Stimulated activated CD8-positive, alpha-beta memory T cell treated with anti-CD3 and anti-CD28 coated beads, Interleukin-12 subunit alpha, Interleukin-12 subunit beta, amount 100 ng/mL, for 4 hours (primary cell): Measurements from ENCODE around the gene C1QTNF8.

ENCODE experiments used
- DNase-seq: peaks from one replicate; pipeline ENCODE4 v3.0.0-alpha.2; 2020; ENCODE audit warnings: low read depth

The C1QTNF8 gene, protein sequence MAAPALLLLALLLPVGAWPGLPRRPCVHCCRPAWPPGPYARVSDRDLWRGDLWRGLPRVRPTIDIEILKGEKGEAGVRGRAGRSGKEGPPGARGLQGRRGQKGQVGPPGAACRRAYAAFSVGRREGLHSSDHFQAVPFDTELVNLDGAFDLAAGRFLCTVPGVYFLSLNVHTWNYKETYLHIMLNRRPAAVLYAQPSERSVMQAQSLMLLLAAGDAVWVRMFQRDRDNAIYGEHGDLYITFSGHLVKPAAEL

DNA sequence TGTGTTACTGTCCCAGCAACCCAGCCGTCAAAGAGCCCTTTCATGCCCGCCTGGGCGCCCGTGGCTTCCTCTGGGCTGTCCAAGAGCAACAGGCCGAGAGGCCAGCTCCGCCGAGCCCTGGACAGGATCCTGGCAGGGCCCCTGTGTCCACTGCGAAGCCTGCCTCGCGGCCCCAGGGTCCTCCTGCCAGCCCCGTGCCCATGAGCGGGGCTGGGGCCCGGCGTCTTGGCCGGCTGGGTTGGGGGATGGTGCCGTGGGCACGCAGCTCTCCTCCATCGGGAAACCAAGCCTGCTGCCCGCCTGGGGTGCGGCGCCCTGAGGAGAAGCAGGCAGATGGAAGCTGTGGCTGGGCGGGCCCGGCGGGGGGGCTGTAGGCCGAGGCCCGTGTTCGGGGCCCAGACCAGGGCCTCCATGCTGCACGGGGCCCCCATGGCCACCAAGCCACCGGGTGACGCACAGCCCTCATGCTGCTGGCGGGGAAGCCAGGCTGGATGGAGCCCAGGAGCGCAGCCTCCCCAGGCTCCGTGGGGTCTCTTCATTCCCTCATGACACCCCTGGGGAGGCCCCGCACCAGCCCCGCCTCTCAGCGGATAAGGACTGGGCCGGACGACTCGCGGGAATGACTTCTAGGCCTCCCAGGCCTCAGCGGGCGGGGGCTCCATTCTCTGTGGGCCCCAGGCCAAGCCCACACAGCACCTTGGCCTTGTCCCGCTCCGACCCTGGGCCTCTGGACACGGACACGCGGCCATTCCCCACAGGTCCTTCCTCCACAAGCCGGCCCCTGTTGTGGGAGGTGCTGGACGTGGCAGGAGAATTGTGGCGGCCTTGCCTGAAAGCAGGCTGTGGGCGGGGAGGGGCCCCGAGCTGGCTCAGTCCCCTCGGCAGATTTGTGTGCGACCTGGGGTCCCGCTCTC is at the start of gene C1QTNF8:
C1QTNF8 (minus strand) TSS at position 76 of the 914 bp plus-strand sequence. CDS start 1,322 bp downstream, outside the sequence.
- no peak for DNase-seq

DNA sequence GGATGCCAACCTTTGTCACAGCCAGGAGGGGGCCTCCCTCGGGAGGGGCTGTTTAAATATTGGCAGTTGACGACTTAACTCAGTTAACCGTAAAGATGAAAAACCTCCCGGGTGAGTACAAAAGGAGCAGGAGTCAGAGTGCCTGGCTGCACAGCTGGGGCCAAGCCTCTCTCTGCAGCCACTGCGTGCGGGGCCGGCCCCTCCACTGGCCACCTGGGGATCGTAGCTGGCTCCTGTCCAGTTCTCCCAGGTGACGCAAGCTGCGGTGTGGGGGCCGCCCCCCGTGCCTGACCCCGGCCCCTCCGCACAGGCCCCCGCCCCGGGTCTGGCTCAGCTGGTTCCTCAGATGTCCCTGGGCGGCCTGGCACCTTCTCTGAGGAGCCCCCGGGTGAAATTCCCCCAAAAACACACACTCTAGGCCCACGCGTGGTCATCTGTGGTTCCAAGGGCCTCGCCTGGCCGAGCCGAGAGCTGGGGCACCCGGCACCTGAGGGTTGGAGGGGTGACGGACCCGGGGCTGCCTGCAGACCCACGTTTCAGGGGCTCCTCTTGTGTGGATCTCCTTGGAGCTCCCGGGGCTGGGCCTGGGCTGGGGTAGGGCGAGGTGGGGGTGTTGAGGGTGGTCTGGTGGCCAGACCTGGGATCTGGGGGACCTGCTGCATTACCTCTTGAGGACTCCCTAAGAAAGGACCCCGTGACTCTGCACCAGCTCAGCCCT is 49.5 kb upstream of the C1QTNF8 start:
- no peak for DNase-seq

DNA sequence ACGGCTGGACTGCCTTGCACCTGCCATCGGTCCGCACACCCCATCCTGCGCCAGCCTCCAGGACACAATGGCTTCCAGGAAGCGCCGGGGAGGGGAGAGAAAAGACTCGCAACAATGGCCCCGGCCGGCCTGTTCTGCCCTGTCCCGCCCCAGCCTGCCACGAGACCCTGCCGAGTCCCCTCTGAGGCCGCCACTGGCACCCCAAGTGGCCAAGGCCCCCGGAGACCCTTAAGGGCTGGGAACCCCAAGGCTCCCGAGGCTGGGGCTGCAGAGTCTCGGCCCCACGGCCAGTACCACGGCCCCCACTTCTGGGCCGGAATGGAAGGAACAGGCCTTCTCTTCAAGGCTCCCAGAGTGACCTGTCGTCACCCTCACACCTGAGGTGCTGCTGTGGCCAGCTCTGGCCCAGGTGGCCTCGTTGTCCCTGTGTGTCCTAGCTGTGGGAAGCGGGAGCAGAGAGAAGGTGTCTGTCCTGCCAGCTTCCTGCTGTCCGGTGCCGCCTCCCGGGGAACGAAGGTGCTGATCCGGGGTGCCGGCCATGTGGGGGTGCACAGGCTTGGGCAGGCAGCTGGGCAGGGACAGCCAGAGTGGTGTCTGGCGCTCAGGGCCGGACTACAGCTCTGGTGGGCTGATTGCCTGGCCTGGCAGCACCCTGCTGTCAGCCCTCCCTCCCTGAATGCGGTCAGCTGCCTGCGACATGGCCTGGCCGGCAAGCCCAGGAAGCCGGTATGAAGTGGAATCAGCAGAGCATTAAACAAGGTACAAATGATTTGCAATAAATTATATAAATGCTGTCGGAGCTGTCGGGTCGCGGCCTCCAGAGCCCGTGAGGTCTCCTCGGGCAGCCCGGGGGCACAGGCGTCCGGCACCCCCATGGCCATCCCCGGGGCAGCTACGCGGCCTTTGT is 48.7 kb upstream of the C1QTNF8 start:
- DNase-seq: no peak

DNA sequence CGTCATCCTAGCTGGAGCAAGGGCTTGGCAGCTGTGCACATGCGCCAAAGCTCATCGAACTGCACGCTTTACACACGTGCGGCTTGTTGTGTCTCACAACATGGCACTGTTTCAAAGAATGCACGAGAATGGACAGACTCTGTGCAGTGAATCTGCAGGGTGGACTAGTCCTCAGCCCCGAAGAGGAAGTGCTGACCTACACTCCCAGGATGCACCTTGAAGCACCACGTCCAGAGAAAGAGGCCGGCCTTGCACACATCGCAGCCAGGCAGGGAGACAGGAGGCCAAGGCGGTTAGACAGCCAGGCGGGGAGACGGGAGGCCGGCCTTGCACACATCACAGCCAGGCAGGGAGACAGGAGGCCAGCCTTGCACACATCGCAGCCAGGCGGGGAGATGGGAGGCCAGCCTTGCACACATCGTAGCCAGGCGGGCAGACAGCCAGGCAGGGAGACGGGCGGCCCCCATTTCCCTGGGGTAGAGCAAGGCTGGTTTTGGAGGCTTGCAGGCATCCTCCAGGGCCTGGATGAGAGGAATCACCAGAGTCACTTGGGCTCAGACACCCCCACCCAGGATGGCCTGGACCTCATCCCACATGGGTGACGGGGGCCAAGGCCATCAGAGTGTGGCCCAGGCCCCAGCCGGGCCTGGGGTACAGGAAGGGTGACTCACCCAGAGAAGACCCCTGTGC is 47.9 kb upstream of the C1QTNF8 start:
- no peak for DNase-seq

DNA sequence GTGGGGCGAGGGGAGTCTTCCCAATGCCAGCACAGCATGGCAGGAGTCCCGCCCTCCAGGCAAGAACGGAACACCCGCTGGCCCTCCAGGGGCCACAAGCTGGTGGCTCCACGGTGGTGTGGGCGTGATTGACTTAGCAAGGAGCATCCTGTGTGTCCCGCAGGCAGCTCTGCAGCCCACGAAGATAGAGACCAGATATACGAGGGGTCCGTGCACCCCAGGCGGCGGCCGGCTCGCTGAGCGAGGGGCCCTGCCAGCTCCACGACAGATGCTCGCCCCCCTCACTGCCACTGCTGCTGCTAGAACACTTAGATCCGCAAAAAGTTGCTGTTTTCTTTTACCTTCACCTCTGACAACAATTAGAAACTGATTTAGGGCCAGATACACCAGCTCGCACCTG is 46.9 kb upstream of the C1QTNF8 start:
- no peak for DNase-seq

DNA sequence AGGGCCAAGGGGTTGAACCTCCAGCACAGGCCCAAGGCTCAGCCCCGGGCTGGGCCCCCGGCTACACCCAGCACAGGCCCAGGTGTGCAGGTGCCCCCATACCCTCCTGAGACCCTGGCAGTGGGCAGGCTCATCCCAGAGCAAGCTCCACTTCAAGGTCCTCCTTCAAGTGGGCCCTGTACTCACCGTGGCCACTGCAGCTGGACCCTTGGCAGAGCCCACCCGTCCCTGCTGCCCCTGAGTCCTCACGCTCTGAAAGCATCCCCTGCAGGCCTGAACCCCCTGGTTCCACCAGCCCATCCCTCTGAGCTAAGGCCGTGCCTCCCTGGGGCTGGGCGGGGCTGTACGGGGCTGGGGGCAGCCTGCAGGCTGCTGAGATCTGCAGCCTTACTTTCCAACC is 45.7 kb upstream of the C1QTNF8 start:
- no peak for DNase-seq

DNA sequence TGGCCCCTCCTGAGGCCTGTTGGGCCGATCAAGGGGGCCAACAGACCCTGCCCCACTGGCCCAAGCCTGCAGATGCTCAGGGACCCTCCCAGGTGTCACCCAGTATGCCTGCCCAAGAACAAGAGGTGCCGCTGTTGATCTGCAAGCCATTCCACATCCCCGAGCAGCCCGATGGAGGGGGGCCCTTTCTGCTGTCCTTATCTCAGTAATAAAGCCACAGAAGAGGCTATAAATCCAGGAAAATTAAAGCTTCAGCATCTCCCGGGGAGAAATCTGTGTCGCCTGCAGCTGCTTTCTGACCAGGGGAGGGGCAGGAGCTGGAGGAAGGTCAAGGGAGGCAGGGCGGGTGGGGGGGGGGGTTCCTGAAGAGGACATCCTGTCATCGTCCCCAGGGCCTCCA is 45.1 kb upstream of the C1QTNF8 start:
- DNase-seq: no peak

DNA sequence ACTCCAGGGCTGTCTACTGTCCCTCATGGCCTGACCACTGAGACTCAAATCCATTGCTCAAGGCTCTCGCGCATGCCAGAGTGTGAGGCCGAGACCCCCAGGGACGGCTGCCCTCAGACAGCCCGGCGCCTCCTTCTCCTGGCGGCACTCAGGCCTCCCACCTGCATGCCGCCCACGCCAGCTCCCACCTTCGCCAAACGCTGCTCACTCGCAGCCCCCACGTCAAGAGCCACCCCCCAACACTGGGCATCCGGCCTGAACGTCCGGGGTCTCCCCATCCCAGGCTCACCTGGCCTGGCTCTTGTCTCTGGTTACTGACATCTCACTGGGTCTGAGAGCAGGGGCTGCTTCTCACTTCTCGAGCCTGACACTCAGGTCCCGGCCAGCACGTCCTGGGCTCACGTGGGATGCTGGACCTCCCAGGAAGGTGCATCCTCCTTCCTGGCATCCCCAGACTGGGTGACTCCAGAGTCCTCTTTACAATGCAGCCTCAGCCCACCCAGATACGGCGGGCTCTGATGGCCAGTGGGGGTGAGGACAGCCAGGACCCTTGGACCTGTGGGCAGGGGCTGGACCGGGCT is 44.6 kb upstream of the C1QTNF8 start:
- no peak for DNase-seq

DNA sequence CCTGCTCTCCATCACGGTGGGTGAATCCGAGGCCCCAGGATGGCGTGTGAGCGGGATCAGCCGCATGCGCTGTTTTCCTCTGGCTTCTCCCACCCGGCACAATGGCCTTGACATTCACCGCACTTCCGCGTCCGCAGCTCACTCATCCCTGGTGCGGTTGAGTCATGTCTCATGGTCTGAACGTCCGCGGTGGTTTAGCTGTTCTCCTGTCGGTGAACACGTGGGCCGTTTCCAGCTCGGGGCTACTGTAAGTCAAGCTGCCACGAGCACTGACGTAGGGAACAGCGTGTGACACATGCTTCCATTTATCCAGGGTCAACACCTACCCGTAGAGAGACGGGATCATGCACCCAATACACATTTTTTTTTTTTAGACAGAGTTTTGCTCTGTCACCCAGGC is 41.6 kb upstream of the C1QTNF8 start:
- DNase-seq: no peak

DNA sequence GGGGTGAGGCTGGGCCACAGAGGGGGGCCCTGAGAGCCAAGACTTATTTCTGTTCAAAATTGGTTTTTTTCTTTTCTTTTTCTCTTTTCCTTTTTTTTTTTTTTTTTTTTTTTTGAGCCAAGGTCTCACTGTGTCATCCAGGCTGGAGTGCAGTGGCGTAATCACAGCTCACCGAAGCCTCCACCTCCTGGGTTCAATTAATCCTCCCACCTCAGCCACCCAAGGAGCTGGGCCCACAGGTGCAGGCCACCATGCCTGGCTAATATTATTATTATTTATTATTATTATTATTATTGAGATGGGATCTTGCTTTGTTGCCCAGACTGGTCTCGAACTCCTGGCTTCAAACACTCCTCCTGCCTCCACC is 39.4 kb upstream of the C1QTNF8 start:
- no peak for DNase-seq

DNA sequence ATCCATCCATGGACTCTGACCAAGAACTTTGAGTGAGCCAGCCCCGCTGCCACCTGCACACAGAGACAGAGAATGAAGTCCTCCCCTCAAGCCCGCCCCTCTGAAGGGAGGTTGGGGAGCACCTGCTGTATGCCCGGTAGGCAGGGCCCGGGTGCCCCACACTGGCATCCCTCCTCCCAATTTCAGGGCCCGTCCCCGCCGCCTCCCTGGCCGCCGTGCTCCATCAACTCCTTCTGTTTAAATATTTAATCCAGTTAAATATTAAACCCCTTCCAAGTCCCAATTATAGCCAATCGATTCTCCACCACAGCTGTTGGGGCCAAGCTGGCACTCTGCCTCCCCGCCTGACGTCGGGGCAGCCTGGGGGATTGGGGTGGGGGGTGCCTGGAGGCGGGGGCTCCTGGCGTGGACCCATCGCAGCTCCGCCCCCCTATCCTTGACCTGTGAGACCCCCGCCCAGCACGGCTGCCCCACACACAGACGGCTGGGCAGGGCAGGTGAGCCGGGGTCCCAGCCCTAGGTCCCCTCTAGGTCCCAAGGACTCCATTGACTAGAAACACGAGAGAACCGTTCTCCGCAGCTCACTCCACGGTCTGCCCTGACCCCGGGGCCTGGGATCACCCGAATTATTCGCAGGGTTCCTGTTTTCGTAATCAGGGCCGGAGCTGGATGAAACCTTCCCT is 38.9 kb upstream of the C1QTNF8 start:
- DNase-seq: no peak

DNA sequence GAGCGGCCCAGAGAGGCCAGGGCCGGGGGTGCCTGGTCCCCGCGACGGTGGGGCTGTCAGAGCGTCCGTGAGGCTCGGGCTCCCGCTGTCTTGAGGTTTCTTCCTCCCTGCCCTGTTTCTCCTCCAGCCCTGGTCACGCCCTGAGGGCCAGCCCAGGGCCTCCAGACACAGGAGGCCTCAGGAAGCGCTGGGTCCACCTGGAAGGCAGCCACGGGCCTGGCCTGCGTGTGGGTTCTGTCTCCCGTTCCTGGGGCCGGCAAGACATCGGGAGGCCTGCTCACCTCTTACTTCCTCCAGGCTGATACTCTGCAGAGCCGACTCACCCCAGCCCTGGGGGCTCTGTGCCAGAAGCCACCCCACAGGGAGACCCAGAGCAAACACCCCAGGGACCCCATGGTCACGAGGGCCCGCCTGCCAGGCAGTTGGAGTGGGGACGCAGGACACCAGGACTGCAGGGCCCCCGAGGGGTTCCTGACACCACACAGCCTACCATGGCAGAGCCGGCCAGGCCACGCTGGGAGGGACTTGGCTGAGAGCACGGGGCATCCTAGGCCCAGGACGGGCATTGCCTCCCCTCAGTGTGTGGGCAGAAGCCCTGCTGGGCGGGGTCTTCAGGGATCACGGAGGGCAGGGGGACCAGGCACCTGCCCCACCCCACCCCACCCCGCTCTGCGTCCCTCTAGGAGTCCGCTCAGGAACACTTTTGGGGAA is 37.9 kb upstream of the C1QTNF8 start:
- no peak for DNase-seq

DNA sequence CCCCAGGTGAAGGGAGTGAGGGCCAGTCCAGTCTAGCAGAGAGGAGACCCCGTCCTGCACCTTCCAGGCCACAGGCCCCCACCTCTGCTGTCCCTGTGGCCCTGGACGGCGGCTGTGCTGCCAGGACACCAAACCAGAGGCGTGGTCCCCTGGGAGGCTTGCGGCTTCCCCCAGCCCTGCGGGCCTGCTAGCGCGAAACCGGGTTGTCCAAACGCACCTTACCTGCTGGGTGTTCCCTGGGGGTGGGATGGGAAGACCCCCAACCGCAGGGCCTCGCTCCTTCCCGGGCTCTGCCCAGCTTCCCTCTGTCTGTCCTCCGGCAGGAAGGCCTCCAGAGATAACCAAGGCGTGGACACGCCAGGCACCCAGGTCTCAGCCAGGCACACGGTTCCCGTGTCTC is 37.2 kb upstream of the C1QTNF8 start:
- no peak for DNase-seq

DNA sequence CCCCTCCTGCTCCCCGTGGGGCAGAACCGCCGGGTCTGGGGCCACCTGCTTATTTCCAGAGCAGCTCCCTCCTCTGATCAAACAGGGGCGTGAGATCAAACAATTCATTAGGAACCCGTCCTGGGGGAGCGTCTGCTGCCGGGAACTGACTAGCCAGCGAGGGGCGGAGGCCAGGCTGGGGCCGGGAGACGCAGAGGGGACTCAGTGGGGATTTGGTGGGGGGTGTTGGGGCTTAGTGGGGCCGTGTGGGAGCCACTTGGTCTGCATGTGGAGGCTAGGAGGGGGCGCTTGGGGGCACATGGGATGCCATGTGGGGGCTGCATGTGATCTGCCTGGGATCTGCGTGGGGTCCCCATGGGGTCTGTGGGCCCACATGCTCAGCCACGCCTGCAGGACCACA is 36.4 kb upstream of the C1QTNF8 start:
- DNase-seq: no peak

DNA sequence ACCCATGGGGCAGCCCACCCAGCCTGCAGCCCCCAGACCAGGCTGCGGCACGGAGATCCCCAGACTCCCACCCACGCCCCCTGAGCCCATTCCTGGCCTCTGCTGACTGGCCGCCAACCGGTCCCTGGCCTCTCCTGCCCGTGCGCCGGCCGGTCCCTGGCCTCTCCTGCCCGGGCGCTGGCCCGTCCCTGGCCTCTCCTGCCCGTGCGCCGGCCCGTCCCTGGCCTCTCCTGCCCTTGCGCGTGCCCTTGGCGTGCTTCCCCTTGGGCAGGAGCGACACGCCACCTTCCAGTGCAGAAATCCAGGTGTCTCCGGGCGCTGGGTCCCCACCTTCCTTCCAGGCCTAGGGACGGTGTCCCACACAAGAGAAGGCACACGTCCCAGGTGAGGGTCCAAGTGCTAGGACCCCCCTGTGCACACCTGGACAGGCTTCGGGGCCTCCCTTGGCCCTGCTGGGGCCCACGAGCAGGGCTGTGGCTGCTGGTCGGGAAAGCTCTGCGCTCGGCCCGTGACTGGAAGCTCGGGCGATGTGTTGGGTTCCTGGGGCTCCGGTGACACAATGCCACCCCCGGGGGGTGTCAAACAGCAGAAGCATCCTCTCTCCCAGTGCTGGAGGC is 35.4 kb upstream of the C1QTNF8 start:
- no peak for DNase-seq

DNA sequence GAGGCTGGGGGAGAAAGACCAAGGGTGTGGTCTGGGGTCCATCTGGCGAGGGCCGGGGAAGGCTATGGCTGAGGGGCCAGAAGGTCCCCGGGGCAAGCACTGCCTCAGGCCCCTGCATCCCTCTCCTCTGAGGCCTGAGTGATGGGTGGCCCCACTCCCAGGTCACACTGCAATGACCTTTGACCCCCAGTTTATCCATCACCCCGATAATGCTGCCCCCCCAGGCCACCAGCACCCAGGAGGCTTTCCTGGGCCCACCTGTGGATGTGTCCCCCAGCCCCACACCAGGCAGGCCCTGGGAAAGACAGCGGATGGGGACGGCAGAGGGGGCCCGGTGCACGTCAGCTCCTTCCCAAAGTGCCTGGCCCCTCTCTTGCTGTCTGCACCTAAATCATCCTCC is 34.3 kb upstream of the C1QTNF8 start:
- DNase-seq: no peak

DNA sequence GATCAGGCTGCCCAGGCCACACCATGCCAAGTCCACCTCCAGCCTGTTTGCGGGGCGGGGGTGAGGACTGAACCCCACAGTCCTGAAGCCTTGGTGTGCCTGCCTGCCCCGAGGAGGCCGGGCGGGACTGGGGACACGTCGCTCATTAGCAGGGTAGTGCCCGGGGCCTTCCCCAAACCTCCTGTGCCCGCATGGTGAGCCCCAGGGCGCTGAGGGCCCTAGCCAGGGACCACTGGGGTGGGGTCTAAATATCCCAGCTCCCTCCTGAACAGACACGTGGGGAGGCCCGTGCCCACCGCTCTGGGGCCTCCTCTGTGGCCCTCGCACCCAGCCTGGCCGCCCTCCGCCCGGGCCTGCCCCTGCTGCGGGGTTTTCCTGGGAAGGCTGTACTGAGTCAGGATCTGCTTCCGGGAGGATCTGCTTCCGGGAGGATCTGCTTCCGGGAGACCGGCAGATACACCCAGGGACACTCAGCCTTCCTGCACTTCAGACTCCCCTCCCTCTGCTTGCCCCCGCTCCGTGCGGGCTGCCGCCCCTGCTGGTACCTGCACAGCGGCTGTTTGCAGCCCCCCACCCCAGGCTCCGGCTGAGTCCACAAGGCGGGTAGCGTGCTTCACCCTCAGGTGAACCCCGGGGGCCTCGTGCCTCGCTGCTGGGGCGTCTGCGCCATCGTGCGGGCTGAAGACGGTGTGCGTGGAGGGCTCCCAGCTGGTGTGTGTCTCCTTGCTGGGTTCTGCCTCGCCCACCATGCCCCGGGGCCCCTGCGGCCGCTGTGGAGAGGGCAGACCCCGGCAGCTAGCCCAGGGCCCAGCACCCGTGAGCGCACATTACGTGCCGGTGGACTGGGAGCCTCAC is 33.3 kb upstream of the C1QTNF8 start:
- no peak for DNase-seq
